A673 (cell line): ENCODE measurements around the gene GALNT16.

Experiments used
- CTCF ChIP-seq: fragments of 300-800, 200-600 bp; sonication (generic); conservative IDR thresholded peaks from 2 replicates; pipeline ENCODE4 v1.5.1; 2017; ENCODE audit warnings: low read depth, mild to moderate bottlenecking, antibody characterized with exemption, low read length, moderate library complexity, mixed read lengths
- EZH2 ChIP-seq: fragments of 200-600 bp; sonication (generic); IDR thresholded peaks from 2 replicates; pipeline ENCODE4 v1.6.1; 2017; ENCODE audit warnings: borderline replicate concordance, low read depth, mild to moderate bottlenecking, mixed read lengths, antibody characterized with exemption, low read length; ENCODE audit not compliant: poor library complexity, severe bottlenecking

GRCh38 chr14:69342928-69343525 lies 83.1 kb downstream of the GALNT16 start:
- TF ChIP-seq CTCF: no peak
- TF ChIP-seq EZH2: no peak
